HG02840 (cell line): ENCODE measurements around the gene LTB.
A peak's percentile ranks its signal among the peaks of the same experiment; 100 is the strongest.

ENCODE experiments used
- ATAC-seq: cut with Tn5 transposase; IDR thresholded peaks from one replicate; pipeline ENCODE4 v1.9.1; 2021; ENCODE audit warnings: mild to moderate bottlenecking, moderate library complexity, moderate number of reproducible peaks; ENCODE audit not compliant: unreplicated experiment, low FRiP score

LTB gene

GRCh38 chr6:31582230-31582643, at the start of gene LTB:
Gene LTB, minus strand, starts transcription at chr6:31582424. Its CDS starts 7 bp downstream, at chr6:31582417.
- no peak for ATAC-seq

GRCh38 chr6:31631681-31632278, 49.6 kb upstream of the LTB start:
- no peak for ATAC-seq

GRCh38 chr6:31631209-31631608, 49.0 kb upstream of the LTB start:
- no peak for ATAC-seq

GRCh38 chr6:31630177-31630934, 48.1 kb upstream of the LTB start:
- no peak for ATAC-seq

- no peak for ATAC-seq
Observed at GRCh38 chr6:31629014-31629413, 46.8 kb upstream of the LTB start.

GRCh38 chr6:31627690-31628287, 45.6 kb upstream of the LTB start:
- no peak for ATAC-seq

GRCh38 chr6:31626952-31627351, 44.7 kb upstream of the LTB start:
- ATAC-seq, result no peak

GRCh38 chr6:31624070-31624469, 41.8 kb upstream of the LTB start:
- ATAC-seq, result no peak

- no peak for ATAC-seq
Observed at GRCh38 chr6:31622684-31623091, 40.5 kb upstream of the LTB start.

- ATAC-seq, result no peak
Observed at GRCh38 chr6:31621991-31622390, 39.8 kb upstream of the LTB start.

GRCh38 chr6:31621320-31621939, 39.2 kb upstream of the LTB start:
- no peak for ATAC-seq

- peak; percentile 33 for ATAC-seq
Observed at GRCh38 chr6:31620586-31621319, 38.5 kb upstream of the LTB start, which contains the start of gene PRRC2A. Gene PRRC2A, plus strand, starts transcription at chr6:31620715. Its CDS starts 2,075 bp downstream, at chr6:31622790.

GRCh38 chr6:31619805-31620585, 37.8 kb upstream of the LTB start:
- ATAC-seq, result peak; percentile 83

- no peak for ATAC-seq
Observed at GRCh38 chr6:31617010-31617409, 34.8 kb upstream of the LTB start.

GRCh38 chr6:31615748-31616147, 33.5 kb upstream of the LTB start:
- ATAC-seq, result no peak

GRCh38 chr6:31614684-31615578, 32.7 kb upstream of the LTB start, which contains the start of gene AIF1:
Gene AIF1, plus strand, starts transcription at chr6:31615234. Its CDS starts 96 bp downstream, at chr6:31615330.
- ATAC-seq, result no peak

- ATAC-seq, result no peak
Observed at GRCh38 chr6:31614075-31614619, 31.9 kb upstream of the LTB start.

GRCh38 chr6:31610968-31611367, 28.7 kb upstream of the LTB start:
- no peak for ATAC-seq
